ENCODE measurements around the gene TIGD6.

The TIGD6 gene

GRCh38 chr5:150009671-150010387, 9.4 kb upstream of the TIGD6 start:
- Histone ChIP-seq H3K27me3 (replicated peaks in 2 of 5; ENCODE audit: control insufficient read depth in 4 of 5, insufficient read depth in 5 of 5, low read length in 4 of 5) (no peaks in the 10 kb centered on the region), H3K27ac (ENCODE audit: insufficient read depth in 1 of 2, low read depth in 1 of 2, low read length in 2 of 2, poor library complexity in 1 of 2, severe bottlenecking in 2 of 2) (no peak overlapping the region), H3K9me3 (ENCODE audit: control extremely low read depth in 1 of 5, control insufficient read depth in 4 of 5, insufficient read depth in 2 of 5, low read depth in 1 of 5, low read length in 4 of 5) (peaks cover 0 to 6% (median 3%) of the 10 kb centered on the region in 5 experiments), H3K36me3 (ENCODE audit: control insufficient read depth in 4 of 4, insufficient read depth in 4 of 4, low read length in 3 of 4) (peaks cover 37 to 89% (median 70%) of the 10 kb centered on the region in 4 experiments), H3K4me3 (ENCODE audit: control insufficient read depth in 1 of 7, extremely low read depth in 1 of 7, insufficient read depth in 4 of 7, low read depth in 2 of 7, low read length in 6 of 7) (no peak overlapping the region), H3K4me1 (ENCODE audit: control extremely low read depth in 1 of 4, control insufficient read depth in 4 of 4, insufficient read depth in 4 of 4, low read length in 3 of 4) (no peaks in the 10 kb centered on the region)
- DNase-seq: no peak
- WGBS (ENCODE audit: insufficient coverage): 100% methylated on average over 4 of the region's 6 CpGs
- CTCF ChIA-PET: interaction anchor here (1.2 to 2.2 kb wide), 7 partner anchors 7 to 32 kb away, joined by 3 to 7 read pairs (median 4); partner anchors contain the start of genes HMGXB3 and TIGD6
- POLR2A ChIA-PET: no interaction called here

- no peak overlapping the region for H3K27ac ChIP-seq (ENCODE audit: insufficient read depth in 1 of 2, low read depth in 1 of 2, low read length in 2 of 2, poor library complexity in 1 of 2, severe bottlenecking in 2 of 2)
- H3K9me3 ChIP-seq (ENCODE audit: control extremely low read depth in 1 of 5, control insufficient read depth in 4 of 5, insufficient read depth in 2 of 5, low read depth in 1 of 5, low read length in 4 of 5): no peaks in the 10 kb centered on the region
- POLR2A ChIA-PET: no interaction called here
- peaks cover 7 to 12% (median 10%) of the 10 kb centered on the region in 4 experiments for H3K4me1 ChIP-seq (ENCODE audit: control extremely low read depth in 1 of 4, control insufficient read depth in 4 of 4, insufficient read depth in 4 of 4, low read length in 3 of 4)
- CTCF ChIA-PET: interaction anchor here (0.8 to 3.8 kb wide), 11 partner anchors 10 to 124 kb away, joined by 3 to 18 read pairs (median 4); no protein-coding TSS in a partner anchor
- peaks cover 23 to 73% (median 51%) of the 10 kb centered on the region in 4 experiments for H3K36me3 ChIP-seq (ENCODE audit: control insufficient read depth in 4 of 4, insufficient read depth in 4 of 4, low read length in 3 of 4)
- H3K4me3 ChIP-seq (ENCODE audit: control insufficient read depth in 1 of 7, extremely low read depth in 1 of 7, insufficient read depth in 4 of 7, low read depth in 2 of 7, low read length in 6 of 7): no peak overlapping the region
- no peaks in the 10 kb centered on the region for H3K27me3 ChIP-seq (replicated peaks in 2 of 5; ENCODE audit: control insufficient read depth in 4 of 5, insufficient read depth in 5 of 5, low read length in 4 of 5)
- DNase-seq: no peak
Measured at GRCh38 chr5:150007050-150007449, 6.6 kb upstream of the TIGD6 start.

- no peak overlapping the region for H3K4me3 ChIP-seq (ENCODE audit: control insufficient read depth in 1 of 7, extremely low read depth in 1 of 7, insufficient read depth in 4 of 7, low read depth in 2 of 7, low read length in 6 of 7)
- H3K4me1 ChIP-seq (ENCODE audit: control extremely low read depth in 1 of 4, control insufficient read depth in 4 of 4, insufficient read depth in 4 of 4, low read length in 3 of 4): peaks cover 11 to 16% (median 16%) of the 10 kb centered on the region in 4 experiments
- 100% methylated on average over 2 of the region's 4 CpGs for WGBS (ENCODE audit: insufficient coverage)
- ChIA-PET CTCF (interaction anchor here (0.9 to 3.8 kb wide), 12 partner anchors 9 to 124 kb away, joined by 3 to 18 read pairs (median 4); no protein-coding TSS in a partner anchor), POLR2A (interaction anchor here (0.6 kb wide), 1 partner anchor 25 kb away, joined by 3 read pairs; no protein-coding TSS in a partner anchor)
- no peak for DNase-seq
- H3K27me3 ChIP-seq (replicated peaks in 2 of 5; ENCODE audit: control insufficient read depth in 4 of 5, insufficient read depth in 5 of 5, low read length in 4 of 5): no peaks in the 10 kb centered on the region
- peaks cover 21 to 69% (median 48%) of the 10 kb centered on the region in 4 experiments for H3K36me3 ChIP-seq (ENCODE audit: control insufficient read depth in 4 of 4, insufficient read depth in 4 of 4, low read length in 3 of 4)
- H3K9me3 ChIP-seq (ENCODE audit: control extremely low read depth in 1 of 5, control insufficient read depth in 4 of 5, insufficient read depth in 2 of 5, low read depth in 1 of 5, low read length in 4 of 5): no peaks in the 10 kb centered on the region
- no peak overlapping the region for H3K27ac ChIP-seq (ENCODE audit: insufficient read depth in 1 of 2, low read depth in 1 of 2, low read length in 2 of 2, poor library complexity in 1 of 2, severe bottlenecking in 2 of 2)
Measured at GRCh38 chr5:150006318-150006717, 5.9 kb upstream of the TIGD6 start.

- Histone ChIP-seq H3K27me3 (replicated peaks in 2 of 5; ENCODE audit: control insufficient read depth in 4 of 5, insufficient read depth in 5 of 5, low read length in 4 of 5) (no peaks in the 10 kb centered on the region), H3K4me3 (ENCODE audit: control insufficient read depth in 1 of 7, extremely low read depth in 1 of 7, insufficient read depth in 4 of 7, low read depth in 2 of 7, low read length in 6 of 7) (peak overlapping the region in 6 of 7 experiments; percentile 85 to 93 (median 90)), H3K27ac (ENCODE audit: insufficient read depth in 1 of 2, low read depth in 1 of 2, low read length in 2 of 2, poor library complexity in 1 of 2, severe bottlenecking in 2 of 2) (peak overlapping the region in 1 of 2 experiments; percentile 87), H3K9me3 (ENCODE audit: control extremely low read depth in 1 of 5, control insufficient read depth in 4 of 5, insufficient read depth in 2 of 5, low read depth in 1 of 5, low read length in 4 of 5) (no peaks in the 10 kb centered on the region), H3K4me1 (ENCODE audit: control extremely low read depth in 1 of 4, control insufficient read depth in 4 of 4, insufficient read depth in 4 of 4, low read length in 3 of 4) (peaks cover 11 to 33% (median 30%) of the 10 kb centered on the region in 4 experiments), H3K36me3 (ENCODE audit: control insufficient read depth in 4 of 4, insufficient read depth in 4 of 4, low read length in 3 of 4) (peaks cover 11 to 27% (median 16%) of the 10 kb centered on the region in 4 experiments)
- WGBS (ENCODE audit: insufficient coverage): 0% methylated on average over 7 of the region's 8 CpGs
- ChIA-PET POLR2A (no interaction called here), CTCF (interaction anchor here (0.8 to 2.3 kb wide), 8 partner anchors 8 to 144 kb away, joined by 3 to 10 read pairs (median 4); no protein-coding TSS in a partner anchor)
- peak; percentile 85 to 91 (median 89) for DNase-seq
Measured at GRCh38 chr5:150001660-150002486, 1.4 kb upstream of the TIGD6 start.

GRCh38 chr5:150000990-150001659, 671 bp upstream of the TIGD6 start:
- no peaks in the 10 kb centered on the region for H3K27me3 ChIP-seq (replicated peaks in 2 of 5; ENCODE audit: control insufficient read depth in 4 of 5, insufficient read depth in 5 of 5, low read length in 4 of 5)
- H3K4me1 ChIP-seq (ENCODE audit: control extremely low read depth in 1 of 4, control insufficient read depth in 4 of 4, insufficient read depth in 4 of 4, low read length in 3 of 4): peaks cover 11 to 33% (median 30%) of the 10 kb centered on the region in 4 experiments
- peak overlapping the region; percentile 61 to 87 for H3K27ac ChIP-seq (ENCODE audit: insufficient read depth in 1 of 2, low read depth in 1 of 2, low read length in 2 of 2, poor library complexity in 1 of 2, severe bottlenecking in 2 of 2)
- peaks cover 7 to 21% (median 10%) of the 10 kb centered on the region in 4 experiments for H3K36me3 ChIP-seq (ENCODE audit: control insufficient read depth in 4 of 4, insufficient read depth in 4 of 4, low read length in 3 of 4)
- ChIA-PET CTCF (interaction anchor here (0.8 to 2.3 kb wide), 9 partner anchors 9 to 171 kb away, joined by 3 to 10 read pairs (median 5); no protein-coding TSS in a partner anchor), POLR2A (no interaction called here)
- peak overlapping the region; percentile 82 to 93 (median 89) for H3K4me3 ChIP-seq (ENCODE audit: control insufficient read depth in 1 of 7, extremely low read depth in 1 of 7, insufficient read depth in 4 of 7, low read depth in 2 of 7, low read length in 6 of 7)
- under 1% methylated on average over 44 of the region's 44 CpGs for WGBS (ENCODE audit: insufficient coverage)
- H3K9me3 ChIP-seq (ENCODE audit: control extremely low read depth in 1 of 5, control insufficient read depth in 4 of 5, insufficient read depth in 2 of 5, low read depth in 1 of 5, low read length in 4 of 5): no peaks in the 10 kb centered on the region
- peak in 1 of 3 donors; percentile 30 for DNase-seq

GRCh38 chr5:149999866-150000255, 593 bp downstream of the TIGD6 start:
- DNase-seq: no peak
- H3K4me1 ChIP-seq (ENCODE audit: control extremely low read depth in 1 of 4, control insufficient read depth in 4 of 4, insufficient read depth in 4 of 4, low read length in 3 of 4): peaks cover 11 to 33% (median 30%) of the 10 kb centered on the region in 4 experiments
- ChIA-PET CTCF (interaction anchor here (1.0 to 2.3 kb wide), 5 partner anchors 9 to 170 kb away, joined by 5 to 10 read pairs (median 6); no protein-coding TSS in a partner anchor), POLR2A (interaction anchor here (0.7 kb wide), 1 partner anchor 40 kb away, joined by 3 read pairs; no protein-coding TSS in a partner anchor)
- peaks cover 2 to 17% (median 15%) of the 10 kb centered on the region in 4 experiments for H3K36me3 ChIP-seq (ENCODE audit: control insufficient read depth in 4 of 4, insufficient read depth in 4 of 4, low read length in 3 of 4)
- peak overlapping the region; percentile 82 to 93 (median 89) for H3K4me3 ChIP-seq (ENCODE audit: control insufficient read depth in 1 of 7, extremely low read depth in 1 of 7, insufficient read depth in 4 of 7, low read depth in 2 of 7, low read length in 6 of 7)
- peak overlapping the region; percentile 61 to 87 for H3K27ac ChIP-seq (ENCODE audit: insufficient read depth in 1 of 2, low read depth in 1 of 2, low read length in 2 of 2, poor library complexity in 1 of 2, severe bottlenecking in 2 of 2)
- H3K27me3 ChIP-seq (replicated peaks in 2 of 5; ENCODE audit: control insufficient read depth in 4 of 5, insufficient read depth in 5 of 5, low read length in 4 of 5): no peaks in the 10 kb centered on the region
- H3K9me3 ChIP-seq (ENCODE audit: control extremely low read depth in 1 of 5, control insufficient read depth in 4 of 5, insufficient read depth in 2 of 5, low read depth in 1 of 5, low read length in 4 of 5): no peaks in the 10 kb centered on the region
- 37% methylated on average over 6 of the region's 7 CpGs for WGBS (ENCODE audit: insufficient coverage)

All from common myeloid progenitor, CD34-positive (primary cell).